ENCODE measurements around the gene PNISR.
"Not testable (repeated sequence)": the region's sequence is repeated elsewhere in the genome, so short reads cannot be mapped to it uniquely, and the experiment has no call there.

Gene PNISR, protein sequence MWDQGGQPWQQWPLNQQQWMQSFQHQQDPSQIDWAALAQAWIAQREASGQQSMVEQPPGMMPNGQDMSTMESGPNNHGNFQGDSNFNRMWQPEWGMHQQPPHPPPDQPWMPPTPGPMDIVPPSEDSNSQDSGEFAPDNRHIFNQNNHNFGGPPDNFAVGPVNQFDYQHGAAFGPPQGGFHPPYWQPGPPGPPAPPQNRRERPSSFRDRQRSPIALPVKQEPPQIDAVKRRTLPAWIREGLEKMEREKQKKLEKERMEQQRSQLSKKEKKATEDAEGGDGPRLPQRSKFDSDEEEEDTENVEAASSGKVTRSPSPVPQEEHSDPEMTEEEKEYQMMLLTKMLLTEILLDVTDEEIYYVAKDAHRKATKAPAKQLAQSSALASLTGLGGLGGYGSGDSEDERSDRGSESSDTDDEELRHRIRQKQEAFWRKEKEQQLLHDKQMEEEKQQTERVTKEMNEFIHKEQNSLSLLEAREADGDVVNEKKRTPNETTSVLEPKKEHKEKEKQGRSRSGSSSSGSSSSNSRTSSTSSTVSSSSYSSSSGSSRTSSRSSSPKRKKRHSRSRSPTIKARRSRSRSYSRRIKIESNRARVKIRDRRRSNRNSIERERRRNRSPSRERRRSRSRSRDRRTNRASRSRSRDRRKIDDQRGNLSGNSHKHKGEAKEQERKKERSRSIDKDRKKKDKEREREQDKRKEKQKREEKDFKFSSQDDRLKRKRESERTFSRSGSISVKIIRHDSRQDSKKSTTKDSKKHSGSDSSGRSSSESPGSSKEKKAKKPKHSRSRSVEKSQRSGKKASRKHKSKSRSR

DNA sequence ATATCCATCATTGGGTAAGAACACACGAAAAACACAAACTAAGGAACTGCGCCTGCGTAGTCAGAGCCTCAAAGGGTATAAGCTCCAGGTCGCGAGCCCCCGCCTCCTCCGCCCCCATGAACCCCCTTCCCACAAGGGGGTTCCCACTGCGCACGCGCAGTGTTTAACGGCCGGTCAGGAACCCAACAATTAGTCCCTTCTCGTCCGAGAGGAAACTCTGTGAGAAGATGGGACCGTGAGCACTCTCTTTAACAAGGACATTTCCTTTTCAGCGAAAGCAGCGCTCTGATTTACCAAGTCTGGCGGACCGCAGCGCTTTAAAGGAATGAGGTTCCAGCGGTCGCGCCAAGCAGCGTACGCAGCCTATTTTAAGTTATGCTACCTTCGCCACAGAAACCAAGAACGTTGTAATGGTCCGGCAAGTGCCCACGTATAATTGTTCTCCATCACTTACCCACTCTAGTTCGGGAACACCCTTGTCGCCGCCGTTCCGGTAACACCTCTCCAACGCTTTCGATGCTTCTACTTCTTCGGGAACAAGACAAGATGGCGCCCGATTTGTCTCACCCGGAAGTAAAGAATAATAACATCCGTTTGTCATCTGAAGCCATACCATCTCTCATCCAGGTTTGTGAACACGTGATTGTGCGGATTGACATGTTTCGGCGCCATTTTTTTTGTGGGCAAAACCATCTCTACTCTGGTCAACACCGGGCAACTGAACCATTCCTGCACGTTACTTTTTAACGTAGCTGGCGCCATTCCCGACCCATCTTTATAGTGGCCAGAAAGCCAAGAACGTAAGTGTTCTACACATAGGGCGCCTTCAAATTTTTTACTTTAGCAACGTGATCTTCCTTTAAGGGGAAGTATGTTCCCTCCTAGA lies at the start of gene PNISR:
Gene PNISR (minus strand): TSS at position 548 of the 886 bp plus-strand sequence. CDS start 10,649 bp downstream, outside the sequence.
- DNase-seq (ENCODE audit: low read depth in 2 of 3, low spot score in 1 of 3): peak; percentile 79 to 84 (median 79)

- DNase-seq (ENCODE audit: low read depth in 2 of 3, low spot score in 1 of 3): no peak
Measured at GRCh38 chr6:99473730-99474129, 48.6 kb upstream of the PNISR start.

DNA sequence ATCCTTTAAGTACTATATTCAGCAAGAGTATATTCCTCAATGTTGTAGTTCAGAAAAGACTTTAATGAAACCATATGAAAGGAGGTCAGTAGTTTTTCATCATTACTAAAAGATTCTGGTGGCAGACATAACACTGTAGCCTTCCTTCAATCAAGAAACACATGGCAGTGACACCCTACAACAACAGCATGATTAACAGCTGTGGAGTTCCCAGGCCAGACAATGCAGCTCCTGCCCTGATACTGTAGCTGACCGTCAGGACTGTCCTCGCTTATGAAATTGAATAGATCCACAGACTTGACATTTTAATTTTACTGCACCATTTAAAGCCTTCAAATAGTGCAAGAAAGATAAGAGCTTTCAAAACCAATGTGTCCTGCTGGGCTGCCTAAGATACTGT lies 46.5 kb upstream of the PNISR start:
- no peak for DNase-seq (ENCODE audit: low read depth in 2 of 3, low spot score in 1 of 3)

DNA sequence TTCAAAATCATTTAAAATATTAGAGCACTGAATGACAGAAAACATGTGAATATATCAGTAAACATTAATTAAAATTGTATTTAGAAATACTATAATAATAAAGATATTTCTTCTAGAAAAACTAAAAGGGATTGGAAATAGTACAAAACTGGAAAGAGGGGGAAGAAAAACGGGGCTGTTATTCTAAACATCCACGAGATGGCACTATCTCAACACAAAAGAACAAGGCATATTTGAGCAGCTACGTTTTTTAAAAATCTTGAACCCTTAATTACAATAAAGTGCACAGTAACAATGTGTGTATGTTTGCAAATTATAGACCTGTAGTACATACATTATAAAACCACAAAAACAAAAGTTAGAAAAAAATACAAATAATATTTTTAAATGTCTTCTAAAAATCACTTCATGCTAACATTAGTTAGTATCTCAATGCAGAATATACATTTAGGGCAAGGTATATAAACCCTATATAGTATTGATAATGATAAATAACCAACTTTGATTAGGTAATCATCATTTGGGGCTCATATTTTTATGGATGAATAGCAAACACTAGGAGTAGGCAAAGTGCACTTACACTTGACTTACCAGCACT lies 42.5 kb upstream of the PNISR start:
- peak in 1 of 3 donors; percentile 2 for DNase-seq (ENCODE audit: low read depth in 2 of 3, low spot score in 1 of 3)

DNA sequence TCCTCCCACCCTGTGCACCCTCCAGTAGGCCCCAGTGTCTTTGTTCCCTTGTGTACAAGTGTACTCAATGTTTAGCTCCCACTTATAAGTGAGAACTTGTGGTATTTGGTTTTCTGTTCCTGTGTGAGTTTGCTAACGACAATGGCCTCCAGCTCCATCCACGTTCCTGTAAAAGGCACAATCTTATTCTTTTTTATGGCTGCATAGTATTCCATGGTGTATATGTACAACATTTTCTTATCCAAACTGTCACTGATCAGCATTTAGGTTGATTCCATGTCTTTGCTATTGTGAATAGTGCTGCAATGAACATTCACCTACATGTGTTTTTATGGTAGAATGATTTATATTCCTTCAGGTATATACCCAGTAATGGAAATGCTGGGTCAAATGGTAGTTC lies 34.0 kb upstream of the PNISR start:
- not testable (repeated sequence) for DNase-seq (ENCODE audit: low read depth in 2 of 3, low spot score in 1 of 3)

GRCh38 chr6:99458319-99458718 lies 33.2 kb upstream of the PNISR start:
- peak in 1 of 3 donors; percentile 18 for DNase-seq (ENCODE audit: low read depth in 2 of 3, low spot score in 1 of 3)

GRCh38 chr6:99446076-99446475 lies 21.0 kb upstream of the PNISR start:
- DNase-seq (ENCODE audit: low read depth in 2 of 3, low spot score in 1 of 3): no peak

GRCh38 chr6:99434702-99435530 lies 9.8 kb upstream of the PNISR start:
- no peak for DNase-seq (ENCODE audit: low read depth in 2 of 3, low spot score in 1 of 3)

GRCh38 chr6:99432877-99433276 lies 7.8 kb upstream of the PNISR start:
- no peak for DNase-seq (ENCODE audit: low read depth in 2 of 3, low spot score in 1 of 3)

- no peak for DNase-seq (ENCODE audit: low read depth in 2 of 3, low spot score in 1 of 3)
Measured at GRCh38 chr6:99431901-99432300, 6.8 kb upstream of the PNISR start.

DNA sequence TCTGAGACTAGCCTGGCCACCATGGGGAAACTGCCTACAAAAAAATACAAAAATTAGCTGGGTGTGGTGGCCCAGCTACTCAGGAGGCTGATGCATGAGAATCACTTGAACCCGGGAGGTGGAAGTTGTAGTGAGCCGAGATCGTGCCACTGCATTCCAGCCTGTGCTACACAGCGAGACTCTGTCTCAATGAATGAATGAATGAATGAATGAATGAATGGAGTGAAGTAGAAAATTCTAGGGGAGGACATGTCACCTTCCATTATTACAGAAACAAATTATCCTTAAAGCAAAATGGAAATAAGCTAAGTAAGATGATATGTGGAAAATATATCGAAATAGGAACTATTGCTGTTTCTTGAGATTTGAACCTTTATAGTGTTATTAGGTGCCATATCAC lies 2.9 kb upstream of the PNISR start:
- no peak for DNase-seq (ENCODE audit: low read depth in 2 of 3, low spot score in 1 of 3)

DNA sequence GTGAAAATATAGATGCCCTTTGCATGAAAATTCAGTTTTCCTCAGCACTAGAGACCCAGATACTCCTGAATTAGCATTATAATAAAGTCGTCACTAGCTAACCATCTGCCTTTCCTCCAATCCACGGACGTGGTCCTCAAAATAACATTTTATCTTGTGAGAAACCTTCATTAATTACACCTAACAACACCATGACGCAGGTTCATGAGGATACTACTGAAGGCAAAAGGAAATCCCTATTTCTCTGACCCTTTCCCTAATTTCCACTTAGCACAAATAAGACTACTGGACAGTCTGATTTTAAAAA lies 1.3 kb upstream of the PNISR start:
- no peak for DNase-seq (ENCODE audit: low read depth in 2 of 3, low spot score in 1 of 3)

GRCh38 chr6:99425647-99426450 lies 741 bp upstream of the PNISR start:
- peak; percentile 45 to 66 (median 57) for DNase-seq (ENCODE audit: low read depth in 2 of 3, low spot score in 1 of 3)

DNA sequence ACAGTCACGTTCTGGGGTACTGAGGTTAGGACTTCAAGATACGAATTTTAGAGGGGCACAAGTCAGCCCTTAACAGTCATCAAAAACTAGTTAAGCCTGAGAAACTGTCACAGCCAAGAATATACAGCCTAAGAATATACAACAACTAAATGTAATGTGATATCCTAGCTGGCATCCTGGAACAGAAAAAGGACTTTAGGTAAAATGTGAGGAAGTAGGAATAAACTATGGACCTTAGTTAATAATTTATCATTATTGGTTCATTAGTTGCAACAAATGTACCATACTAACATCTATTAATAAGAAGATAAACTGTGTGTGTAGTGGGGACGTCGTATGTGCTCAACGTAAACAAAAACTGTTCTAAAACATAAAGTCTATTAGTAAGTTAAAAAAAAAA lies 1.1 kb downstream of the PNISR start:
- no peak for DNase-seq (ENCODE audit: low read depth in 2 of 3, low spot score in 1 of 3)

DNA sequence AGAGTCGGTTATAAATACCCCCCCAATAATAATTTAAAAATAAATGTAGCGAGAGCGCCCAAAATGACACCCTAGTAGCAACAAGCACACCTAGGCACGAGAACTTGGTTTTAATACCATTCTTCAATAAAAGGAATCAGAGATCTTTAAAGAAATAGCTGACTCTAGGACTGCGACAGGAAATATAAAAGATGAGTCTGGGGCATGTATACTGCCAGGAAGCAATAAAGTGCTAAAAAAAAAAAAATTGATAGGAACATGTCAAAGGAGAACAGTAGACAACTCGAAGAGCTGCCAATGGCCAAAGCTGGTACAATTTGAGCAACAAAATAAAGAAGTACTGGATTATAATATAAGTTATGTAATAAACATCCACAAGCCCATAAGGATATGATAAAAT lies 2.2 kb downstream of the PNISR start:
- no peak for DNase-seq (ENCODE audit: low read depth in 2 of 3, low spot score in 1 of 3)

DNA sequence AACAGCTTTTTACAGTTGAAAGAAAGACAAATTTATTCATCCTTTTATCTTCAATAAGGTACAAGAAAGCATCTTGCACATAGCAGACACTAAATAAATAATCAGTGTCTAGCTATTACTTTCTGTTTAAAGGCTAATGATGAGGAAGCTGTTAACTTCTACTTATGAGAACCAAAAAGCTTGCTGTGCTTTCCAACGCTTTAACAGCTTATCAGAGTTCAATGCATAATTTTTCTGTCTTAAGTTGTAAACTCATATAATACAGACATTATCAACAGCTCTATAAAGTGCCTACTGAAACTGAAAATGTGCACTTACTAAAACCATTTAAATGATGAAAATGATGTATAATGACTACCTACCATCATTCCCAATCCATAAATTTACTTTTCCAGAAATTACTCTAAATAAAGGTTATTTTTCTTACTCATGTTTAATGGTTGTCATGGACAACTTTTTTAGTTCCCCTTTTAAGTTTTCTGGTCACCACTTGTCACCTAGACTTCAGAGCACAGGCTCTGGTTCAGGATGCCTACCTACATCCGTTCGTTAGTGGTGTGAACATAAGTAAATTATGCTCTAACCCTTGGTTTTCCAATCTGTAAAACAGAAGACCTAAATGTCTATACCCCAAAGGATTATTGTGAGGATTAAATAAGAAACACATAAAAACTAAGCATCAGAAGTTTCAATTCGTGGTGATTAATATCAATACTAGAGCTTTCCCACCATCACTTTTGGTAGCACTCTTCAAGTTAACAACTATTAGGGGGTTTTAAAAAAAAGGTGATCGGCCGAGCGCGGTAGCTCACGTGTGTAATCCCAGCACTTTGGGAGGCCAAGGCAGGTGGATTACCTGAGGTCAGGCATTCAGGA lies 8.0 kb downstream of the PNISR start:
- no peak for DNase-seq (ENCODE audit: low read depth in 2 of 3, low spot score in 1 of 3)

GRCh38 chr6:99416226-99416625 lies 8.9 kb downstream of the PNISR start:
- DNase-seq (ENCODE audit: low read depth in 2 of 3, low spot score in 1 of 3): no peak

DNA sequence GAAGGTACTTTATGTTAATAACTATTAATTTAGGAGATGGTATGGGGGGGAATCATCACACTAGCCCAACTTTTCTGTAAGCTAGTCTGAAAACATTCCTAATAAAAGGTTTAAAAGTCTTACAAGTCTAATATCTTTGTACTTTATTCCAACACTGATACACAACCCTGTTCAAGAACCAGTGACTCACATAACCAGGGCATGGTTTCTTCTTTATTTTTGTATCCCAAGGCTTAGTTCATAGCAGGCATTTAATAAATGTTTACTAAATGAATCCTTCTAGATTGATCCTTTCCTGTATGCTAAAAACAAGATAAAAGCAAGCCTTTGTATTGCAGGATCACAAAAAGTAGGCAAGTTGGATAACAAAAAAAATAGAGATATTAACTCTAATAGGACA lies 9.7 kb downstream of the PNISR start:
- DNase-seq (ENCODE audit: low read depth in 2 of 3, low spot score in 1 of 3): no peak

Measured in stimulated activated CD4-positive, alpha-beta T cell treated with anti-CD3 and anti-CD28 coated beads, Interleukin-12 subunit alpha, Interleukin-12 subunit beta, amount 100 ng/mL, for 48 hours (primary cell).